Caco-2 (cell line): ENCODE measurements around the gene CAMK2D. TPM values are rescaled to one million over a fixed set of nuclear protein-coding genes. Genes with fewer than 3 reads are reported as not detected.

Experiments used
- BruUV-seq: library from RNA; stranded (reverse); fragments of 400-500 nt; replicated peaks from 2 replicates; lab custom pipeline; 2021; lab: Mats Ljungman, UMichigan
- CTCF ChIA-PET: fragments of 300-600 bp; sonication (Branson Sonifier 250); formaldehyde crosslinking; loops from one replicate; lab custom pipeline; 2022; ENCODE audit warnings: antibody characterized with exemption; lab: Charles Lee
- POLR2A ChIA-PET: fragments of 300-600 bp; sonication (Branson Sonifier 250); formaldehyde crosslinking; loops from one replicate; lab custom pipeline; 2022; ENCODE audit warnings: antibody characterized with exemption; lab: Charles Lee
- DNase-seq, 2 experiments: peaks; one replicate each; pipeline versions ENCODE4 v3.0.0 to v3.0.0-alpha.2; 2020 to 2022
- H3K27me3 ChIP-seq: replicated peaks from 2 replicates; pipeline ENCODE4 v1.6.0; 2011; ENCODE audit warnings: low read length; ENCODE audit not compliant: control insufficient read depth, insufficient read depth
- H3K36me3 ChIP-seq: 2 replicates; pipeline ENCODE4 v1.5.1; 2011; ENCODE audit warnings: low read length; ENCODE audit not compliant: control insufficient read depth, insufficient read depth
- H3K4me1 ChIP-seq: fragments of 250-450 bp; sonication (Bioruptor Pico); 2 replicates; pipeline ENCODE4 v1.5.1; 2020; ENCODE audit warnings: mild to moderate bottlenecking
- H3K4me3 ChIP-seq: 2 replicates; pipeline ENCODE4 v1.5.1; 2011; ENCODE audit warnings: low read depth, mild to moderate bottlenecking, control low read depth, low read length
- H3K9me3 ChIP-seq: fragments of 250-450 bp; sonication (Bioruptor Pico); 2 replicates; pipeline ENCODE4 v1.5.1; 2020; ENCODE audit warnings: mild to moderate bottlenecking, moderate library complexity
- H3K27ac Mint-ChIP-seq: one replicate; pipeline ENCODE4 v1.8.0; 2022; ENCODE audit warnings: mixed read lengths; ENCODE audit not compliant: unreplicated experiment
- H3K27me3 Mint-ChIP-seq: one replicate; pipeline ENCODE4 v1.8.0; 2022; ENCODE audit warnings: mixed read lengths; ENCODE audit not compliant: insufficient read depth, unreplicated experiment
- H3K36me3 Mint-ChIP-seq: one replicate; pipeline ENCODE4 v1.8.0; 2022; ENCODE audit warnings: mild to moderate bottlenecking, mixed read lengths; ENCODE audit not compliant: insufficient read depth, unreplicated experiment
- H3K4me1 Mint-ChIP-seq: one replicate; pipeline ENCODE4 v1.8.0; 2022; ENCODE audit warnings: low read depth, mixed read lengths; ENCODE audit not compliant: unreplicated experiment
- H3K4me3 Mint-ChIP-seq: one replicate; pipeline ENCODE4 v1.8.0; 2022; ENCODE audit warnings: mild to moderate bottlenecking, moderate library complexity, mixed read lengths; ENCODE audit not compliant: unreplicated experiment
- H3K9me3 Mint-ChIP-seq: one replicate; pipeline ENCODE4 v1.8.0; 2022; ENCODE audit warnings: mixed read lengths; ENCODE audit not compliant: unreplicated experiment
- CTCF ChIP-seq, 2 experiments: fragments of 200-600 bp in 1 of 2; IDR thresholded peaks; 1 replicate in 1 of 2; 2 replicates in 1 of 2; pipeline versions ENCODE4 v1.5.1 to v1.8.0; 2011 to 2022; ENCODE audit warnings: antibody characterized with exemption in 1 of 2, control low read depth in 1 of 2, inconsistent platforms in 1 of 2, low read depth in 1 of 2, low read length in 1 of 2, mild to moderate bottlenecking in 1 of 2, moderate library complexity in 1 of 2; ENCODE audit not compliant: insufficient read depth in 1 of 2, severe bottlenecking in 1 of 2, unreplicated experiment in 1 of 2
- intact Hi-C: fragments of 100-400 bp; cut with micrococcal nuclease; formaldehyde crosslinking; loops from one replicate; pipeline ENCODE4 v1.10.0; 2022; ENCODE audit not compliant: unreplicated experiment
- total RNA-seq: library from RNA; stranded (reverse); gene quantifications from 2 replicates; pipeline ENCODE4 v1.2.3, GENCODE V29; 2022

CAMK2D gene
- total RNA-seq, 1 experiment from 2014 or later = 65.6 TPM

GRCh38 chr4:113406723-113407016, 354.9 kb downstream of the CAMK2D start:
- no TSS peak for BruUV-seq

GRCh38 chr4:113405874-113406722, 355.4 kb downstream of the CAMK2D start:
- no peaks in the 10 kb centered on the region for H3K27me3 ChIP-seq
- Mint-ChIP-seq H3K9me3 (peaks cover 10% of the 10 kb centered on the region), H3K4me3 (no peak overlapping the region), H3K36me3 (no peaks in the 10 kb centered on the region), H3K27me3 (no peaks in the 10 kb centered on the region), H3K4me1 (peaks cover 9% of the 10 kb centered on the region), H3K27ac (no peak overlapping the region)
- no TSS peak for BruUV-seq
- no peaks in the 10 kb centered on the region for H3K9me3 ChIP-seq
- POLR2A ChIA-PET = interaction anchor here (0.5 kb wide), 1 partner anchor 355 kb away, joined by 3 read pairs; no protein-coding TSS in a partner anchor
- intact Hi-C loops = no loop called here
- H3K4me3 ChIP-seq = no peak overlapping the region
- H3K4me1 ChIP-seq = peaks cover 13% of the 10 kb centered on the region
- CTCF ChIA-PET = no interaction called here
- DNase-seq = no peak
- H3K36me3 ChIP-seq = peaks cover 1% of the 10 kb centered on the region
- no peak for TF ChIP-seq CTCF (IDR thresholded peaks at IDR 0.05; ENCODE audit: insufficient read depth in 1 of 2, low read depth in 1 of 2, low read length in 1 of 2, severe bottlenecking in 1 of 2, unreplicated experiment in 1 of 2)

More at GRCh38 chr4:113406723-113407016, 354.9 kb downstream of the CAMK2D start:
- ChIA-PET POLR2A (interaction anchor here (0.5 kb wide), 1 partner anchor 354 kb away, joined by 3 read pairs; no protein-coding TSS in a partner anchor), CTCF (no interaction called here)
- Histone ChIP-seq H3K4me3 (no peak overlapping the region), H3K4me1 (peaks cover 13% of the 10 kb centered on the region), H3K27me3 (no peaks in the 10 kb centered on the region), H3K9me3 (no peaks in the 10 kb centered on the region), H3K36me3 (peaks cover 1% of the 10 kb centered on the region)
- Mint-ChIP-seq H3K27me3 (no peaks in the 10 kb centered on the region), H3K36me3 (no peaks in the 10 kb centered on the region), H3K4me1 (peaks cover 9% of the 10 kb centered on the region), H3K9me3 (peaks cover 5% of the 10 kb centered on the region), H3K27ac (no peak overlapping the region), H3K4me3 (no peak overlapping the region)
- intact Hi-C loops = no loop called here
- DNase-seq = no peak
- no peak for TF ChIP-seq CTCF (IDR thresholded peaks at IDR 0.05; ENCODE audit: insufficient read depth in 1 of 2, low read depth in 1 of 2, low read length in 1 of 2, severe bottlenecking in 1 of 2, unreplicated experiment in 1 of 2)

GRCh38 chr4:113404841-113405240, 356.7 kb downstream of the CAMK2D start:
- ChIA-PET POLR2A (interaction anchor here (0.6 kb wide), 1 partner anchor 63 kb away, joined by 5 read pairs; no protein-coding TSS in a partner anchor), CTCF (no interaction called here)
- Histone ChIP-seq H3K4me1 (peaks cover 13% of the 10 kb centered on the region), H3K27me3 (no peaks in the 10 kb centered on the region), H3K36me3 (peaks cover 1% of the 10 kb centered on the region), H3K4me3 (no peak overlapping the region), H3K9me3 (no peaks in the 10 kb centered on the region)
- TF ChIP-seq CTCF (IDR thresholded peaks at IDR 0.05; ENCODE audit: insufficient read depth in 1 of 2, low read depth in 1 of 2, low read length in 1 of 2, severe bottlenecking in 1 of 2, unreplicated experiment in 1 of 2) = no peak
- no TSS peak for BruUV-seq
- Mint-ChIP-seq H3K36me3 (no peaks in the 10 kb centered on the region), H3K27me3 (no peaks in the 10 kb centered on the region), H3K9me3 (peaks cover 10% of the 10 kb centered on the region), H3K4me1 (peaks cover 9% of the 10 kb centered on the region), H3K27ac (peak overlapping the region; percentile 16), H3K4me3 (no peak overlapping the region)
- DNase-seq = no peak
- intact Hi-C loops = loop anchor here (1.0 to 5.0 kb wide), 2 partner anchors 44 to 67 kb away; no protein-coding TSS in a partner anchor
